ENCODE data around the gene LY86.

LY86 gene

GRCh38 chr6:6588064-6588923, at the start of gene LY86:
LY86 (plus strand) TSS chr6:6588720; CDS start chr6:6588735, 15 bp downstream.
- H3K4me3 ChIP-seq (ENCODE audit: low read depth, low read length) = peak within 1 kb of the TSS; percentile 60
- peak; percentile 86 for DNase-seq (ENCODE audit: low read depth)
- TF ChIP-seq CTCF (IDR thresholded peaks at IDR 0.05; ENCODE audit: low read depth, low read length, missing control alignments) = no peak

DNA sequence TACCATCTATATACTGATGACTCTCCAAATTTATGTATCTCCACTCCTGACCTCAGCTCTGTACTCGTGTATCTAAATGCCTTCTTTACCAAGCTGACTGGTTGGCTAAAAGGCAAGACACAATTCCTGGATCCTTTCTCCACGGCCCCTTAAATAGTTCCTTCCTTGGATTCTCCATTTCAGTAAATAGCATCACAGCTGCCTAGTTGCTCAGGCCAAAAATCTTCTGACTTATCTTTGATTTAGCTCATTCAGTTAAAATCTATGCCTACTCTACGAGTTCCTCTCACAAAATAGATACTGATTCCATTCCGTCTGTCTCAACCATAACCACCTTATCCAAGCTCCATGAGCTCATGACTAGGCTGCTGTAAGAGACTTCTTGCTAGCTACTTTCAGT, 49.5 kb upstream of the LY86 start:
- DNase-seq (ENCODE audit: low read depth) = no peak
- no peak overlapping the region for H3K4me3 ChIP-seq (ENCODE audit: low read depth, low read length)
- TF ChIP-seq CTCF (IDR thresholded peaks at IDR 0.05; ENCODE audit: low read depth, low read length, missing control alignments) = no peak

DNA sequence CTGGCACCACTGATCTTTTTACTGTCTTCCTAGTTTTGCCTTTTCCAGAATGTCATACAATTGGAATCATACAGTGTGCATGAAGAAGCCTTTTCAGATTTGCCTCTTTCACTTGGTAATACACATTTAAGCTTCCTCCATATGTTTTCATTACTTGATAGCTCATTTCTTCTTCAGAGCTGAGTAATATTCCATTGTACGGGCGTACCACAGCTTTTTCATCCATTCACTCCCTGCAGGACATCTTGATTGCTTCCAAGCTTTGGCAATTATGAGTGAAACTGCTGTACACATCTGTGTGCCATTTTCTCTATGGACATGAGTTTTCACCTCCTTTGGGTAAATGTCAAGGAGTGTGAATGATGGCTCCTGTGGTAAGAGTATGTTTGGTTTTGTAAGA, 46.2 kb upstream of the LY86 start:
- no peak for DNase-seq (ENCODE audit: low read depth)
- H3K4me3 ChIP-seq (ENCODE audit: low read depth, low read length) = no peak overlapping the region
- TF ChIP-seq CTCF (IDR thresholded peaks at IDR 0.05; ENCODE audit: low read depth, low read length, missing control alignments) = no peak

DNA sequence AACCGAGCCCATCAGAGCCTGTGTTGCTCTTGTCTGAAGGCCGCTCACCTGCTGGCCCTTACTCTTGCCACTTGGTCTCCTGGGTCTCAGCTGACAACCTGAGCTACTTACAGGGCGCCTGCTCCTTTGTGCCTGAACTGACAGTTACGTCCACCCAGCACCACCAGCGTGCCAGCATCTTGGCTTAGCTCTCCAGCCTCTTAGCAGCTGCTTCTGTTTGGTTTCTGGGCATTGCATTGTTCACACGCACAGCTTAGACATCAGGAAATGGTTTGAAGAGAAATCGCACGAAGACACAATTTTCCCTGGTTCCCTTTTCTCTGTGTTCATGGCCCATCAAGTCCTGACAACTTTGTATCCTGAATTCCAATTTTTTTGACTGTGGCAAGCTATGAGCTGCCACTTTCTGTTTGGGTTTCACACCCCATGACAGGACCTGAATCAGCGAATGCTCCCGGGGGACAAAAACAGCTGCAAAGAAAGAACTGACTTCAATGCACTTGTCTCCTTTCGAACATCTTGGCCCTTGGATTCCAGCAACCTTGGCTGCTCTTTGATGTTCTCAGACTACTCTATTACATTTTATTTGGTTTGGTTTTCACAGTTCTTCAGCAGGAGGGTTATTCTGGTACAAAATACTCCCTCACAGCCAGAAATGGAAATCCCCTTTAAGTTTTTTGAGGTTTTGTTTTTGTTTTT, 45.2 kb upstream of the LY86 start:
- TF ChIP-seq CTCF (IDR thresholded peaks at IDR 0.05; ENCODE audit: low read depth, low read length, missing control alignments) = no peak
- DNase-seq (ENCODE audit: low read depth) = no peak
- no peak overlapping the region for H3K4me3 ChIP-seq (ENCODE audit: low read depth, low read length)

DNA sequence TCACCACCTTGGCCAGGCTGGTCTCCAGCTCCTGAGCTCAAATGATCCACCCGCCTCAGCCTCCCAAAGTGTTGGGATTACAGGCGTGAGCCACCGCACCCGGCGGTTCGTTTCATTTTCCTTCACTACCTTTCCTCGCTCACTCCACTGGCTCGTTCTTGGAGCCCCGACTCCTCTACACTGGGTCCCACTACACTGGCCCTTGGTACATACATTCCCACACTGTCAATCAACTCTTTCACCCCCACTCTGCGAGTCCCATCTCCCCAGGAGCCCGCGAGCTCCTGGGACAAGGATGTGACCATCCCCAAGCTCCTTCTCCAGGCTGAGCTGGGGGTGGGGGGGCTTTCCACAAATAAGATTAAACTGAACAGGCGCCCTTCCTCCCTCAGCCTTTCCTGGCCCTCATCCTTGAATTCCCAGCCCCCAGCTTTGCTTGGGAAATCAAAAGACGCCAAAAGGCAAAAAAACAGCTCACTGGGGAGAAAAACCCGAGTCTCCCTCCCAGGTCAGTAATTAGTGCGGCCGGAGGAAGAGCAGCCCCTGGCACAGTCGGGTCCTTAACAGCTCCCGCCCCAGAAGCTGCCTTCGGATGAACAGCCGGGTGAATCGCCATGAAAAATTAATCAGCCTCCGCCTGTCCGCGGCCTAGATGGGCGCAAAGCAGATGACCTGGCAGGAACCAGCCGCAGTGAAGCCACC, 42.8 kb upstream of the LY86 start:
- no peak for TF ChIP-seq CTCF (IDR thresholded peaks at IDR 0.05; ENCODE audit: low read depth, low read length, missing control alignments)
- DNase-seq (ENCODE audit: low read depth) = no peak
- H3K4me3 ChIP-seq (ENCODE audit: low read depth, low read length) = peak overlapping the region; percentile 56; the same call in 1 of the 2 replicates

- no peak for DNase-seq (ENCODE audit: low read depth)
- peak overlapping the region; percentile 56 for H3K4me3 ChIP-seq (ENCODE audit: low read depth, low read length)
- no peak for TF ChIP-seq CTCF (IDR thresholded peaks at IDR 0.05; ENCODE audit: low read depth, low read length, missing control alignments)
Observed at GRCh38 chr6:6546318-6547109, 42.0 kb upstream of the LY86 start.
